CD4-positive, alpha-beta T cell treated with Interleukin-15 for 4 hours (primary cell): ENCODE results near the gene MRPS12.

Source experiments
- DNase-seq: peaks from one replicate; pipeline ENCODE4 v3.0.0-alpha.2; 2020; ENCODE audit warnings: low spot score

Gene MRPS12

GRCh38 chr19:38911388-38912001, 19.2 kb upstream of the MRPS12 start:
- DNase-seq = no peak

GRCh38 chr19:38912600-38913514, 17.9 kb upstream of the MRPS12 start:
- DNase-seq = no peak

- no peak for DNase-seq
Measured at GRCh38 chr19:38913958-38914357, 16.8 kb upstream of the MRPS12 start.

GRCh38 chr19:38915329-38916321, 15.1 kb upstream of the MRPS12 start:
- DNase-seq = no peak

GRCh38 chr19:38917516-38917915, 13.2 kb upstream of the MRPS12 start:
- DNase-seq = no peak

GRCh38 chr19:38917921-38918491, 12.7 kb upstream of the MRPS12 start:
- DNase-seq = no peak

- DNase-seq = no peak
Measured at GRCh38 chr19:38918526-38918925, 12.2 kb upstream of the MRPS12 start.

GRCh38 chr19:38919837-38920601, 10.7 kb upstream of the MRPS12 start:
- DNase-seq = no peak

GRCh38 chr19:38920602-38921419, 9.9 kb upstream of the MRPS12 start:
- DNase-seq = no peak

GRCh38 chr19:38921420-38922274, 9.1 kb upstream of the MRPS12 start:
- no peak for DNase-seq

- no peak for DNase-seq
Measured at GRCh38 chr19:38922482-38922881, 8.3 kb upstream of the MRPS12 start.

GRCh38 chr19:38924388-38924787, 6.4 kb upstream of the MRPS12 start:
- DNase-seq = peak; percentile 50

- peak; percentile 31 for DNase-seq
Measured at GRCh38 chr19:38928391-38929001, 2.2 kb upstream of the MRPS12 start.

GRCh38 chr19:38929929-38930775, 592 bp upstream of the MRPS12 start, which contains the start of gene SARS2:
SARS2 (minus strand) TSS chr19:38930763; CDS start chr19:38930736, 27 bp downstream.
- peak; percentile 93 for DNase-seq

GRCh38 chr19:38931521-38931793, 713 bp downstream of the MRPS12 start:
- no peak for DNase-seq

- peak; percentile 45 for DNase-seq
Measured at GRCh38 chr19:38932425-38933179, 1.9 kb downstream of the MRPS12 start.

GRCh38 chr19:38933544-38933943, 2.8 kb downstream of the MRPS12 start:
- DNase-seq = no peak
